Tibial artery (tissue), 4 donors: ENCODE data around the gene LY6G6C.

Source experiments
- DNase-seq, 2 donors: peaks; one replicate each; pipeline ENCODE4 v3.0.0-alpha.2; 2019
- H3K27ac ChIP-seq, 2 donors: fragments of 200-600 bp; sonication (generic) in 1 of 2; 1 replicate in 1 of 2; 2 replicates in 1 of 2; pipeline ENCODE4 v1.5.1; 2018 to 2019; ENCODE audit warnings: mild to moderate bottlenecking in 1 of 2
- H3K27me3 ChIP-seq, 2 donors: fragments of 200-600 bp; sonication (generic) in 1 of 2; one replicate each; pipeline versions ENCODE4 v1.5.1 to v1.6.0; 2016 to 2019
- H3K36me3 ChIP-seq, 3 donors: fragments of 200-600 bp; sonication (generic) in 2 of 3; one replicate each; pipeline ENCODE4 v1.5.1; 2016 to 2019; ENCODE audit warnings: mild to moderate bottlenecking in 2 of 3
- H3K4me1 ChIP-seq, 4 donors: fragments of 200-600 bp; sonication (generic) in 2 of 4; 1 replicate in 3 of 4; 2 replicates in 1 of 4; pipeline ENCODE4 v1.5.1; 2016 to 2019
- H3K4me3 ChIP-seq, 2 donors: fragments of 200-600 bp; sonication (generic) in 1 of 2; 1 replicate in 1 of 2; 2 replicates in 1 of 2; pipeline ENCODE4 v1.5.1; 2018 to 2019; ENCODE audit warnings: mild to moderate bottlenecking in 2 of 2
- H3K9me3 ChIP-seq, 3 donors: fragments of 200-600 bp; sonication (generic) in 1 of 3; one replicate each; pipeline ENCODE4 v1.5.1; 2016 to 2019
- CTCF ChIP-seq, 2 experiments: fragments of 200-600 bp in 1 of 2; fragments of 450-650 bp in 1 of 2; IDR thresholded peaks; one replicate each; pipeline ENCODE4 v1.5.1; 2017 to 2019; ENCODE audit warnings: antibody characterized with exemption in 2 of 2, mild to moderate bottlenecking in 1 of 2, moderate library complexity in 1 of 2
- intact Hi-C: fragments of 100-400 bp; cut with DNase I; formaldehyde crosslinking; loops from one replicate; pipeline ENCODE4 v1.15.0; 2023; ENCODE audit warnings: low total_unique reads

LY6G6C gene

GRCh38 chr6:31687321-31687720 is 34.2 kb downstream of the LY6G6C start:
- no peak overlapping the region for H3K27ac ChIP-seq
- H3K4me3 ChIP-seq, result no peak overlapping the region
- H3K36me3 ChIP-seq, result peaks cover 53 to 83% (median 58%) of the 10 kb centered on the region in 3 donors
- peaks cover 0 to 6% (median 0%) of the 10 kb centered on the region in 4 donors for H3K4me1 ChIP-seq
- no peak for TF ChIP-seq CTCF (IDR thresholded peaks at IDR 0.05)
- intact Hi-C loops, result no loop called here
- no peaks in the 10 kb centered on the region for H3K27me3 ChIP-seq
- no peak for DNase-seq
- no peaks in the 10 kb centered on the region for H3K9me3 ChIP-seq

GRCh38 chr6:31686483-31686882 is 35.1 kb downstream of the LY6G6C start:
- H3K27ac ChIP-seq, result no peak overlapping the region
- H3K27me3 ChIP-seq, result no peaks in the 10 kb centered on the region
- intact Hi-C loops, result no loop called here
- peaks cover 0 to 12% (median under 1%) of the 10 kb centered on the region in 4 donors for H3K4me1 ChIP-seq
- H3K4me3 ChIP-seq, result no peak overlapping the region
- H3K36me3 ChIP-seq, result peaks cover 49 to 75% (median 50%) of the 10 kb centered on the region in 3 donors
- no peaks in the 10 kb centered on the region for H3K9me3 ChIP-seq
- no peak for TF ChIP-seq CTCF (IDR thresholded peaks at IDR 0.05)
- no peak for DNase-seq

GRCh38 chr6:31683591-31683990 is 38.0 kb downstream of the LY6G6C start:
- Histone ChIP-seq H3K4me3 (no peak overlapping the region), H3K27ac (no peak overlapping the region), H3K27me3 (no peaks in the 10 kb centered on the region), H3K36me3 (peaks cover 20 to 46% (median 22%) of the 10 kb centered on the region in 3 donors), H3K4me1 (peaks cover 0 to 23% (median 12%) of the 10 kb centered on the region in 4 donors), H3K9me3 (no peaks in the 10 kb centered on the region)
- no peak for TF ChIP-seq CTCF (IDR thresholded peaks at IDR 0.05)
- no peak for DNase-seq
- intact Hi-C loops, result no loop called here

- Histone ChIP-seq H3K9me3 (no peaks in the 10 kb centered on the region), H3K4me3 (peak overlapping the region; percentile 49 to 64), H3K27ac (peak overlapping the region; percentile 62 to 65), H3K36me3 (peaks cover 0 to 23% (median 3%) of the 10 kb centered on the region in 3 donors), H3K27me3 (no peaks in the 10 kb centered on the region), H3K4me1 (peaks cover 0 to 23% (median 12%) of the 10 kb centered on the region in 4 donors)
- peak in 1 of 2 donors; percentile 76 for DNase-seq
- TF ChIP-seq CTCF (IDR thresholded peaks at IDR 0.05), result peak in 1 of 2 experiments; percentile 11
- intact Hi-C loops, result no loop called here
Observed at GRCh38 chr6:31681135-31681671, 40.3 kb downstream of the LY6G6C start.

- intact Hi-C loops, result no loop called here
- peaks cover 0 to 23% (median 0%) of the 10 kb centered on the region in 3 donors for H3K36me3 ChIP-seq
- peak within 1 kb of the TSS; percentile 62 to 65 for H3K27ac ChIP-seq
- no peaks in the 10 kb centered on the region for H3K27me3 ChIP-seq
- peak; percentile 88 to 89 for DNase-seq
- peaks cover 0 to 23% (median 12%) of the 10 kb centered on the region in 4 donors for H3K4me1 ChIP-seq
- H3K9me3 ChIP-seq, result no peaks in the 10 kb centered on the region
- TF ChIP-seq CTCF (IDR thresholded peaks at IDR 0.05), result peak; percentile 71 to 77
- H3K4me3 ChIP-seq, result peak within 1 kb of the TSS; percentile 49 to 64
Observed at GRCh38 chr6:31680226-31681134, 41.1 kb downstream of the LY6G6C start, which contains the start of gene LY6G5C. TSS of gene LY6G5C (minus strand) at chr6:31681067. CDS start at chr6:31680373, 694 bp downstream.
